ENCODE data around the gene PDE4D.

GRCh38 chr5:59800347-59800893 lies 93.1 kb downstream of the PDE4D start:
- TF ChIP-seq CTCF (IDR thresholded peaks at IDR 0.05; ENCODE audit: low read length) (no peak), EZH2phosphoT487 (IDR thresholded peaks at IDR 0.05; ENCODE audit: low read length) (no peak)

Measured in MM.1S (cell line).